ENCODE results near the gene ADAMTS16.

Gene ADAMTS16

GRCh38 chr5:5306696-5307095, 166.6 kb downstream of the ADAMTS16 start:
- DNase-seq (ENCODE audit: low read depth in 4 of 4, low spot score in 1 of 4) = no peak

- DNase-seq (ENCODE audit: low read depth in 4 of 4, low spot score in 1 of 4) = no peak
Observed at GRCh38 chr5:5308319-5308718, 168.2 kb downstream of the ADAMTS16 start.

- no peak for DNase-seq (ENCODE audit: low read depth in 4 of 4, low spot score in 1 of 4)
Observed at GRCh38 chr5:5309645-5310044, 169.5 kb downstream of the ADAMTS16 start.

- DNase-seq (ENCODE audit: low read depth in 4 of 4, low spot score in 1 of 4) = no peak
Observed at GRCh38 chr5:5313101-5313635, 173.0 kb downstream of the ADAMTS16 start.

- no peak for DNase-seq (ENCODE audit: low read depth in 4 of 4, low spot score in 1 of 4)
Observed at GRCh38 chr5:5314166-5314565, 174.0 kb downstream of the ADAMTS16 start.

- DNase-seq (ENCODE audit: low read depth in 4 of 4, low spot score in 1 of 4) = no peak
Observed at GRCh38 chr5:5314626-5315025, 174.5 kb downstream of the ADAMTS16 start.

- no peak for DNase-seq (ENCODE audit: low read depth in 4 of 4, low spot score in 1 of 4)
Observed at GRCh38 chr5:5315068-5315980, 175.2 kb downstream of the ADAMTS16 start.

GRCh38 chr5:5316334-5316733, 176.2 kb downstream of the ADAMTS16 start:
- no peak for DNase-seq (ENCODE audit: low read depth in 4 of 4, low spot score in 1 of 4)

GRCh38 chr5:5317976-5318375, 177.8 kb downstream of the ADAMTS16 start:
- no peak for DNase-seq (ENCODE audit: low read depth in 4 of 4, low spot score in 1 of 4)

GRCh38 chr5:5318426-5319190, 178.5 kb downstream of the ADAMTS16 start:
- DNase-seq (ENCODE audit: low read depth in 4 of 4, low spot score in 1 of 4) = no peak

- DNase-seq (ENCODE audit: low read depth in 4 of 4, low spot score in 1 of 4) = no peak
Observed at GRCh38 chr5:5320062-5320805, 180.1 kb downstream of the ADAMTS16 start.

- DNase-seq (ENCODE audit: low read depth in 4 of 4, low spot score in 1 of 4) = no peak
Observed at GRCh38 chr5:5321137-5321536, 181.0 kb downstream of the ADAMTS16 start.

GRCh38 chr5:5323551-5323950, 183.4 kb downstream of the ADAMTS16 start:
- no peak for DNase-seq (ENCODE audit: low read depth in 4 of 4, low spot score in 1 of 4)

GRCh38 chr5:5326115-5326758, 186.1 kb downstream of the ADAMTS16 start:
- no peak for DNase-seq (ENCODE audit: low read depth in 4 of 4, low spot score in 1 of 4)

- no peak for DNase-seq (ENCODE audit: low read depth in 4 of 4, low spot score in 1 of 4)
Observed at GRCh38 chr5:5327126-5327525, 187.0 kb downstream of the ADAMTS16 start.

- DNase-seq (ENCODE audit: low read depth in 4 of 4, low spot score in 1 of 4) = no peak
Observed at GRCh38 chr5:5330728-5331452, 190.8 kb downstream of the ADAMTS16 start.

GRCh38 chr5:5331848-5332247, 191.7 kb downstream of the ADAMTS16 start:
- DNase-seq (ENCODE audit: low read depth in 4 of 4, low spot score in 1 of 4) = no peak

GRCh38 chr5:5332287-5332686, 192.2 kb downstream of the ADAMTS16 start:
- DNase-seq (ENCODE audit: low read depth in 4 of 4, low spot score in 1 of 4) = no peak

GRCh38 chr5:5335107-5335506, 195.0 kb downstream of the ADAMTS16 start:
- DNase-seq (ENCODE audit: low read depth in 4 of 4, low spot score in 1 of 4) = no peak

- no peak for DNase-seq (ENCODE audit: low read depth in 4 of 4, low spot score in 1 of 4)
Observed at GRCh38 chr5:5335700-5336264, 195.7 kb downstream of the ADAMTS16 start.
